K562 (cell line): Measurements from ENCODE around the gene SLC25A1. TPM values are rescaled to one million over a fixed set of nuclear protein-coding genes. Genes with fewer than 3 reads are reported as not detected.
A peak's percentile ranks its signal among the peaks of the same experiment; 100 is the strongest.

Source experiments
- ELF4 ChIP-seq: fragments of 450-650 bp; formaldehyde crosslinking; IDR thresholded peaks from 2 replicates; pipeline ENCODE4 v1.4.0; 2022; ENCODE audit warnings: missing genetic modification characterization
- FOXJ2 ChIP-seq: fragments of 200-800 bp; sonication (Bioruptor generic); IDR thresholded peaks from 2 replicates; pipeline ENCODE4 v1.6.1; 2016; ENCODE audit warnings: missing genetic modification characterization, missing compliant biosample characterization
- HDAC1 ChIP-seq, 2 experiments: fragments of 450-650 bp; IDR thresholded peaks; 2 replicates each; pipeline ENCODE4 v1.6.1; 2016 to 2017; ENCODE audit warnings: inconsistent platforms in 1 of 2, mild to moderate bottlenecking in 1 of 2, moderate library complexity in 1 of 2
- ILK ChIP-seq: fragments of 450-650 bp; IDR thresholded peaks from 2 replicates; pipeline ENCODE4 v1.6.1; 2016; ENCODE audit warnings: missing genetic modification characterization, low read depth, mild to moderate bottlenecking, missing compliant biosample characterization, moderate library complexity, borderline replicate concordance
- JUND ChIP-seq, 2 experiments: IDR thresholded peaks; 2 replicates in 1 of 2; 3 replicates in 1 of 2; pipeline ENCODE4 v1.6.1; 2011; ENCODE audit warnings: borderline replicate concordance in 2 of 2, low read depth in 2 of 2, low read length in 2 of 2, improper control_type of control experiment in 1 of 2, missing biosample characterization in 1 of 2, missing genetic modification characterization in 1 of 2, missing genetic modification reagents in 1 of 2
- KDM4B ChIP-seq, 2 experiments: fragments of 450-650 bp in 1 of 2; sonication (generic) in 1 of 2; IDR thresholded peaks; 2 replicates each; pipeline ENCODE4 v1.6.1; 2016 to 2017; ENCODE audit warnings: borderline replicate concordance in 2 of 2, antibody characterized with exemption in 1 of 2, low read depth in 1 of 2, mild to moderate bottlenecking in 1 of 2
- MED1 ChIP-seq: sonication (generic); formaldehyde crosslinking; IDR thresholded peaks from 2 replicates; pipeline ENCODE4 v1.8.1; 2023; ENCODE audit warnings: missing genetic modification reagents, borderline replicate concordance
- MEF2A ChIP-seq: IDR thresholded peaks from 2 replicates; pipeline ENCODE4 v1.6.1; 2011; ENCODE audit warnings: low read depth, mild to moderate bottlenecking, low read length, moderate library complexity; ENCODE audit not compliant: control insufficient read depth
- RAD51 ChIP-seq: fragments of 450-650 bp; IDR thresholded peaks from 2 replicates; pipeline ENCODE4 v1.7.1; 2016; ENCODE audit warnings: low read depth, mild to moderate bottlenecking, borderline replicate concordance
- SMAD2 ChIP-seq: fragments of 150-350 bp; IDR thresholded peaks from 2 replicates; pipeline ENCODE4 v1.6.1; 2014; ENCODE audit warnings: low read depth, mild to moderate bottlenecking, low read length
- SMARCC2 ChIP-seq: fragments of 450-650 bp; IDR thresholded peaks from 2 replicates; pipeline ENCODE4 v1.6.1; 2017; ENCODE audit warnings: antibody characterized with exemption, moderate library complexity, mild to moderate bottlenecking, low read depth
- STAG1 ChIP-seq: sonication (generic); formaldehyde crosslinking; IDR thresholded peaks from 2 replicates; pipeline ENCODE4 v1.5.0; 2020; ENCODE audit warnings: missing genetic modification reagents, borderline replicate concordance
- TBP ChIP-seq: optimal IDR thresholded peaks from 2 replicates; pipeline ENCODE3; 2011; ENCODE audit warnings: low read depth, low read length, improper control_type of control experiment
- TCF3 ChIP-seq: sonication (generic); formaldehyde crosslinking; IDR thresholded peaks from 2 replicates; pipeline ENCODE4 v1.4.0; 2020; ENCODE audit warnings: mild to moderate bottlenecking, missing genetic modification reagents
- ZHX1 ChIP-seq: fragments of 150-350 bp; conservative IDR thresholded peaks from 2 replicates; pipeline ENCODE4 v1.6.1; 2014; ENCODE audit warnings: low read length
- ZNF174 ChIP-seq: fragments of 250-450 bp; sonication (Bioruptor Pico); IDR thresholded peaks from 2 replicates; pipeline ENCODE4 v1.4.0; 2020; ENCODE audit warnings: mild to moderate bottlenecking
- ZNF609 ChIP-seq: sonication (generic); formaldehyde crosslinking; IDR thresholded peaks from 2 replicates; pipeline ENCODE4 v1.8.1; 2023; ENCODE audit warnings: missing genetic modification reagents, mild to moderate bottlenecking, borderline replicate concordance
- polyA plus RNA-seq, 8 experiments: library from polyadenylated mRNA; depleted of rRNA in 4 of 8; stranded (reverse) in 5 of 8; unstranded in 3 of 8; fragments of >200 nt; fragmentation: Nextera tagmentation in 2 of 8; fragmentation: Illumina TruSeq in 1 of 8; extraction: Ambion mirVana in 2 of 8; extraction: Trizol in 1 of 8; gene quantifications; 2 replicates each; pipeline versions ENCODE4 v1.2.1 to v1.2.3, GENCODE V29; 2011 to 2014; ENCODE audit warnings: inconsistent platforms in 1 of 8, missing spikeins in 1 of 8
- total RNA-seq, 7 experiments: library from RNA; depleted of rRNA in 6 of 7; stranded (reverse); fragments of >200 nt in 6 of 7; fragmentation: Illumina TruSeq in 2 of 7; extraction: Trizol in 2 of 7; gene quantifications; 2 replicates each; pipeline versions ENCODE4 v1.2.1 to v1.2.3, GENCODE V29; 2011 to 2021; ENCODE audit warnings: low replicate concordance in 1 of 7
- TF ChIP-seq, protein P1 (sequence below): sonication (generic); formaldehyde crosslinking; IDR thresholded peaks from 2 replicates; pipeline ENCODE4 v1.8.1; 2023; ENCODE audit warnings: mild to moderate bottlenecking, missing genetic modification reagents, moderate library complexity

Gene SLC25A1
- total and polyA plus RNA-seq, 9 of the 15 experiments (the other 6 are each of a cell fraction or from before 2014, with no cell fraction given): 11.0 to 408 (median 110) TPM

DNA sequence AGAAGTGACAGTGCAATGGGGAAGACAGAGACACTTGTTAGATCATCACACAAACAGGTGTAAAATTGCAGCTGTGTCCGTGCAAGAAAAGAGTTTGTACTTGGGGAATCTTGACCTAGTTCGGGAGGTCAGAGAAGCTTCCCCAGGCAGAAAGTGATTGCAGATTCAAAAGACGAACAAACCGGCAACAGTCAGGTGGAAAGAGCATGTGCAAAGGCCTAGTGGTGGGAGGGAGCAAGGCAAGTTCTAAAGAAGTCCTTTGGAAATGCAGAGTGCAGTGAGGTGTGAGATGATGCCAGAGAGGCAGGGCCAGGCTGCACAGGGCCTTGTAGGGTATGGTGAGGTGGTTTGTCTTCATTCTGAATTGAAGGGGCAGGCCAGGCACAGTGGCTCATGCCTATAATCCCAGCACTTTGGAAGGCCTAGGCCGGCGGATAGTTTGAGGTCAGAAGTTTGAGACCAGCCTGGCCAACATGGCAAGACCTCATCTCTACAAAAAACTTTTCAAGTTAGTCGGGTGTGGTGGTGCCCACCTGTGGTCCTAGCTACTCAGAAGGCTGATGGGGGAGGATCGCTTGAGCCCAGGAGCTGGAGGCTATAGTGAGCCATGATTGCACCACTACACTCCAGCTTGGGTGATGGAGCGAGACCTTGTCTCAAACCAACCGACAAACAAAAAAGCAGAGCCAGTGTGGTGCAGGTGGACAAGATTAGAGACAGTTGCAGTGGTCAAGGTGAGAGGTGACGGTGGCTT, 32.1 kb downstream of the SLC25A1 start (continued):
- TF ChIP-seq ZNF609: peak; percentile 85; the same call in 1 of the 2 replicates
- no peak for TF ChIP-seq RAD51
- 0 out of 4 replicates have a peak, but pooled peaks of 1 of the 2 experiments have one; percentile 47 for TF ChIP-seq KDM4B (IDR thresholded peaks at IDR 0.05; ENCODE audit: borderline replicate concordance in 2 of 2, low read depth in 1 of 2)
- 0 out of 4 replicates have a peak, but pooled peaks of 1 of the 2 experiments have one; percentile 20 for TF ChIP-seq HDAC1 (IDR thresholded peaks at IDR 0.05)
- TF ChIP-seq, protein P1, sequence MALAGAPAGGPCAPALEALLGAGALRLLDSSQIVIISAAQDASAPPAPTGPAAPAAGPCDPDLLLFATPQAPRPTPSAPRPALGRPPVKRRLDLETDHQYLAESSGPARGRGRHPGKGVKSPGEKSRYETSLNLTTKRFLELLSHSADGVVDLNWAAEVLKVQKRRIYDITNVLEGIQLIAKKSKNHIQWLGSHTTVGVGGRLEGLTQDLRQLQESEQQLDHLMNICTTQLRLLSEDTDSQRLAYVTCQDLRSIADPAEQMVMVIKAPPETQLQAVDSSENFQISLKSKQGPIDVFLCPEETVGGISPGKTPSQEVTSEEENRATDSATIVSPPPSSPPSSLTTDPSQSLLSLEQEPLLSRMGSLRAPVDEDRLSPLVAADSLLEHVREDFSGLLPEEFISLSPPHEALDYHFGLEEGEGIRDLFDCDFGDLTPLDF (CRISPR knock-in tag): 0 out of 2 replicates have a peak, but pooled peaks have one; percentile 12
- no peak for TF ChIP-seq SMARCC2
- no peak for TF ChIP-seq JUND (IDR thresholded peaks at IDR 0.05; ENCODE audit: borderline replicate concordance, low read depth, low read length)
- TF ChIP-seq JUND (tag; IDR thresholded peaks at IDR 0.05; ENCODE audit: borderline replicate concordance, low read depth, low read length): no peak
- no peak for TF ChIP-seq ILK (tag)
- TF ChIP-seq MEF2A: no peak
- no peak for TF ChIP-seq ELF4 (CRISPR knock-in tag)
- no peak for TF ChIP-seq STAG1 (CRISPR knock-in tag)
- TF ChIP-seq ZHX1: no peak
- TF ChIP-seq ZNF174 (CRISPR knock-in tag): no peak
- TF ChIP-seq MED1 (CRISPR knock-in tag): no peak
- no peak for TF ChIP-seq TCF3 (CRISPR knock-in tag)
- TF ChIP-seq FOXJ2: no peak
- no peak for TF ChIP-seq TBP
- TF ChIP-seq SMAD2: no peak
